Mesenchymal stem cell (in vitro differentiated cells and primary cell): ENCODE results near the gene PICK1.
"Not testable (repeated sequence)": the region's sequence is repeated elsewhere in the genome, so short reads cannot be mapped to it uniquely, and the experiment has no call there.

Experiments used
- DNase-seq: peaks from one replicate; pipeline ENCODE4 v3.0.0-alpha.2; 2013
- H2AFZ ChIP-seq: one replicate; pipeline ENCODE4 v1.6.1; 2013; ENCODE audit warnings: low read depth, mild to moderate bottlenecking, control low read depth, inconsistent platforms, low read length, moderate library complexity
- H2AK5ac ChIP-seq: 2 replicates; pipeline ENCODE4 v1.6.1; 2013; ENCODE audit warnings: low read length, moderate library complexity, mild to moderate bottlenecking, inconsistent platforms; ENCODE audit not compliant: severe bottlenecking
- H2BK120ac ChIP-seq: one replicate; pipeline ENCODE4 v1.6.1; 2013; ENCODE audit warnings: low read depth, mild to moderate bottlenecking, inconsistent platforms, low read length, moderate library complexity
- H2BK12ac ChIP-seq, 2 experiments: one replicate each; pipeline ENCODE4 v1.6.1; 2013; ENCODE audit warnings: inconsistent platforms in 2 of 2, low read length in 2 of 2, mild to moderate bottlenecking in 2 of 2, moderate library complexity in 2 of 2, control low read depth in 1 of 2
- H2BK15ac ChIP-seq: one replicate; pipeline ENCODE4 v1.6.1; 2013; ENCODE audit warnings: mild to moderate bottlenecking, low read depth, inconsistent platforms; ENCODE audit not compliant: poor library complexity, severe bottlenecking
- H2BK5ac ChIP-seq: 2 replicates; pipeline ENCODE4 v1.6.1; 2013; ENCODE audit warnings: low read depth, mild to moderate bottlenecking, low read length, control low read depth, inconsistent platforms; ENCODE audit not compliant: poor library complexity, severe bottlenecking
- H3K14ac ChIP-seq, 2 experiments: one replicate each; pipeline ENCODE4 v1.6.1; 2013; ENCODE audit warnings: inconsistent platforms in 2 of 2, low read length in 2 of 2, control low read depth in 1 of 2, mild to moderate bottlenecking in 1 of 2, moderate library complexity in 1 of 2
- H3K18ac ChIP-seq, 2 experiments: one replicate each; pipeline ENCODE4 v1.6.1; 2013; ENCODE audit warnings: inconsistent platforms in 2 of 2, low read length in 2 of 2, control low read depth in 1 of 2, low read depth in 1 of 2, mild to moderate bottlenecking in 1 of 2
- H3K23ac ChIP-seq, 2 experiments: one replicate each; pipeline ENCODE4 v1.6.1; 2013; ENCODE audit warnings: inconsistent platforms in 2 of 2, low read length in 2 of 2, mild to moderate bottlenecking in 2 of 2, moderate library complexity in 2 of 2, control low read depth in 1 of 2
- H3K27ac ChIP-seq: 2 replicates; pipeline ENCODE4 v1.5.1; 2013; ENCODE audit warnings: mild to moderate bottlenecking, moderate library complexity, low read length, control low read depth, inconsistent platforms; ENCODE audit not compliant: poor library complexity, severe bottlenecking
- H3K27me3 ChIP-seq, 2 experiments: 2 replicates each; pipeline versions ENCODE4 v1.6.1 to v1.7.0; 2013; ENCODE audit warnings: low read length in 2 of 2, mild to moderate bottlenecking in 2 of 2, moderate library complexity in 2 of 2, control low read depth in 1 of 2, inconsistent platforms in 1 of 2; ENCODE audit not compliant: control insufficient read depth in 1 of 2, insufficient read depth in 1 of 2
- H3K36me3 ChIP-seq, 2 experiments: 2 replicates each; pipeline versions ENCODE4 v1.6.1 to v1.7.0; 2013; ENCODE audit warnings: low read length in 2 of 2, control low read depth in 1 of 2, inconsistent platforms in 1 of 2, low read depth in 1 of 2, mild to moderate bottlenecking in 1 of 2; ENCODE audit not compliant: insufficient read depth in 2 of 2, control insufficient read depth in 1 of 2
- H3K4ac ChIP-seq, 2 experiments: one replicate each; pipeline ENCODE4 v1.6.1; 2013; ENCODE audit warnings: inconsistent platforms in 2 of 2, low read length in 2 of 2, mild to moderate bottlenecking in 2 of 2, moderate library complexity in 2 of 2, control low read depth in 1 of 2, low read depth in 1 of 2
- H3K4me1 ChIP-seq: 2 replicates; pipeline ENCODE4 v1.6.1; 2013; ENCODE audit warnings: low read depth, low read length, control low read depth; ENCODE audit not compliant: control insufficient read depth, insufficient read depth
- H3K4me2 ChIP-seq: 2 replicates; pipeline ENCODE4 v1.6.1; 2013; ENCODE audit warnings: low read length, mild to moderate bottlenecking, inconsistent platforms; ENCODE audit not compliant: poor library complexity, severe bottlenecking
- H3K4me3 ChIP-seq, 2 experiments: 2 replicates each; pipeline versions ENCODE4 v1.5.1 to v1.7.0; 2013; ENCODE audit warnings: low read length in 2 of 2, mild to moderate bottlenecking in 2 of 2, control low read depth in 1 of 2, low read depth in 1 of 2; ENCODE audit not compliant: insufficient read depth in 1 of 2
- H3K79me1 ChIP-seq: replicated peaks from 2 replicates; pipeline ENCODE4 v1.6.1; 2013; ENCODE audit warnings: mild to moderate bottlenecking, control low read depth, low read length, inconsistent platforms; ENCODE audit not compliant: poor library complexity, severe bottlenecking
- H3K9ac ChIP-seq: 2 replicates; pipeline ENCODE4 v1.7.0; 2013; ENCODE audit warnings: mild to moderate bottlenecking, low read length, moderate library complexity
- H3K9me3 ChIP-seq: 2 replicates; pipeline ENCODE4 v1.7.0; 2013; ENCODE audit warnings: mild to moderate bottlenecking, low read length; ENCODE audit not compliant: control insufficient read depth
- H4K8ac ChIP-seq: one replicate; pipeline ENCODE4 v1.6.1; 2013; ENCODE audit warnings: inconsistent platforms, mild to moderate bottlenecking, low read length, moderate library complexity
- H4K91ac ChIP-seq: one replicate; pipeline ENCODE4 v1.6.1; 2013; ENCODE audit warnings: mild to moderate bottlenecking, low read length, inconsistent platforms
- WGBS: methylation state at CpG from one replicate; pipeline ENCODE4 v1.1.7; 2013; ENCODE audit warnings: mixed read lengths; 5-methylcytosine and 5-hydroxymethylcytosine counted together

PICK1 gene

GRCh38 chr22:38036392-38037062 is 20.7 kb upstream of the PICK1 start:
- Histone ChIP-seq H3K79me1 (no peaks in the 10 kb centered on the region), H3K4me3 (no peak overlapping the region), H3K36me3 (no peaks in the 10 kb centered on the region), H3K9me3 (no peaks in the 10 kb centered on the region), H4K91ac (peak overlapping the region; percentile 73), H3K9ac (no peak overlapping the region), H2AFZ (no peak overlapping the region), H3K23ac (no peak overlapping the region), H2BK5ac (no peak overlapping the region), H2BK120ac (no peak overlapping the region), H2BK12ac (peak overlapping the region in 1 of 2 experiments; percentile 30), H2AK5ac (peak overlapping the region; percentile 13), H3K4me1 (peaks cover 42% of the 10 kb centered on the region), H3K4me2 (no peak overlapping the region), H3K27ac (no peak overlapping the region), H4K8ac (no peak overlapping the region), H2BK15ac (peak overlapping the region; percentile 39), H3K4ac (no peak overlapping the region), H3K18ac (no peak overlapping the region), H3K14ac (no peak overlapping the region), H3K27me3 (peaks cover 0 to 7% of the 10 kb centered on the region in 2 experiments)
- no peak for DNase-seq
- 82% methylated on average over 9 of the region's 10 CpGs for WGBS

DNA sequence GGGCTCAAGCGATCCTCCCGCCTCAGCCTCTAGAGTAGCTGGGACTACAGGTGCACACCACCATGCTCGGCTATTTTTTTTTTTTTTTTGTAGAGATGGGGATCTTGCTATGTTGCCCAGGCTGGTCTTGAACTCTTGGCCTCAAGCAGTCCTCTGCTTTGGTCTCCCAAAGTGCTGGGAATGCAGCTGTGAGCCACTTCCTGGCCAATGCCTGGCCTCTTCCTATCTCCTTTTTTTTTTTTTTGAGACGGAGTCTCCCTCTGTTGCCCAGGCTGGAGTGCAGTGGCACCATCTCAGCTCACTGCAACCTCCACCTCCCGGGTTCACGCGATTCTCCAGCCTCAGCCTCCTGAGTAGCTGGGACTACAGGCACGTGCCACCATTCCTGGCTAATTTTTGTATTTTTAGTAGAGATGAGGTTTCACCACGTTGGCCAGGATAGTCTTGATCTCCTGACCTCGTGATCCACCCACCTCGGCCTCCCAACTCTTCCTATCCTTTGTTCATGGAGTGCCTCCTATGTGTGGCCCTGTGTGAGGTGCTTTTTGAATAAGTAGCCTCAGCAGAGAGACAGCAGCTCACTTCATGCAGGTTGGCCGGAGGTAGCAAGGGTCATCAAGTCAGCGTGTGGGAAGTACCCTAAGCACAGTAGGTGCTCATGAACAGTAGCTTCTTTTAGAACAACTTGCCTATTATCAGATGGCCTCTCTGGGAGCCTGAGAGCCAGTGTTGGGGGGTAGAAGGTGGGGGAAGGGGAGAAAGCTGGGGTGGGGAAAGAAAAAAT is 19.6 kb upstream of the PICK1 start:
- H2AFZ ChIP-seq, DNase-seq: not testable (repeated sequence)

DNA sequence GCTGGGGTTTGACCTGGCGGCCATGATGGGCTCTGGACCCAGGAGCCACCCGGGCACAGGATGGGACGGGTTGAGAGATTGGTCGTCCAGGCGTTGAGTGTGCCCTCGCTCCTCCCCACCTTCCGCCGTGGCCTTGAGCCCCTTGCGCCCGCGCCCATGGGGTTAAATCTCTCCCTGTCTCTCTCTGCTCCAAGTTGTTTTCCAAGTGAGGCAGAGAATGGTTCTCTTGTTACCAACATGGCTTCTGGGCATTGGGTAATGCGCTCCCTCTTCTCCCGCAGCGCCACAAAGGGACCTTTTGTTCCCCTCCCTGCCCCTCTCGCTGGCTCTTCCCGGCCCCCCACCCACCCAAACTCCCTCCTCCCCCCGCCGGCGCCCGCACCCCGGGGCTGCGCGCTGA is 18.8 kb upstream of the PICK1 start:
- Histone ChIP-seq H3K9me3 (no peaks in the 10 kb centered on the region), H3K23ac (no peak overlapping the region), H2AFZ (no peak overlapping the region), H3K27me3 (peaks cover 0 to 7% of the 10 kb centered on the region in 2 experiments), H3K36me3 (no peaks in the 10 kb centered on the region), H2BK12ac (no peak overlapping the region), H3K4me1 (peaks cover 31% of the 10 kb centered on the region), H3K4me3 (no peak overlapping the region), H2BK15ac (no peak overlapping the region), H4K8ac (no peak overlapping the region), H4K91ac (no peak overlapping the region), H2BK120ac (no peak overlapping the region), H3K14ac (no peak overlapping the region), H3K27ac (no peak overlapping the region), H3K79me1 (no peaks in the 10 kb centered on the region), H2BK5ac (no peak overlapping the region), H3K4me2 (no peak overlapping the region), H3K9ac (no peak overlapping the region), H3K18ac (no peak overlapping the region), H3K4ac (no peak overlapping the region), H2AK5ac (no peak overlapping the region)
- no peak for DNase-seq
- WGBS, result 100% methylated on average over 15 of the region's 23 CpGs

More for the DNA sequence above, 19.6 kb upstream of the PICK1 start:
- not testable (repeated sequence) for H4K91ac ChIP-seq, H2AK5ac ChIP-seq, H2BK12ac ChIP-seq, H2BK120ac ChIP-seq, H3K4me3 ChIP-seq, H2BK5ac ChIP-seq, H3K4me2 ChIP-seq, H3K18ac ChIP-seq, H3K27ac ChIP-seq, H3K14ac ChIP-seq, H3K27me3 ChIP-seq, H3K4ac ChIP-seq, H3K36me3 ChIP-seq, H2BK15ac ChIP-seq, H3K23ac ChIP-seq, H3K9ac ChIP-seq, H4K8ac ChIP-seq, H3K79me1 ChIP-seq, H3K9me3 ChIP-seq
- peaks cover 38% of the 10 kb centered on the region for H3K4me1 ChIP-seq
- WGBS, result 93% methylated on average over 9 of the region's 13 CpGs
